Activated naive CD4-positive, alpha-beta T cell treated with anti-CD3 and anti-CD28 coated beads, Interleukin-2, amount 50 U/mL, for 24 hours (primary cell): Measurements from ENCODE around the gene PTPRR.
"Not testable (repeated sequence)": the region's sequence is repeated elsewhere in the genome, so short reads cannot be mapped to it uniquely, and the experiment has no call there.

Experiments used
- H3K27ac Mint-ChIP-seq: one replicate; pipeline ENCODE4 v1.8.0; 2021; ENCODE audit warnings: mild to moderate bottlenecking, mixed read lengths
- H3K27me3 Mint-ChIP-seq: one replicate; pipeline ENCODE4 v1.8.0; 2021; ENCODE audit warnings: mixed read lengths
- H3K36me3 Mint-ChIP-seq: one replicate; pipeline ENCODE4 v1.8.0; 2021; ENCODE audit warnings: mixed read lengths
- H3K4me1 Mint-ChIP-seq: one replicate; pipeline ENCODE4 v1.8.0; 2021; ENCODE audit warnings: mixed read lengths
- H3K4me3 Mint-ChIP-seq: one replicate; pipeline ENCODE4 v1.8.0; 2021; ENCODE audit warnings: mild to moderate bottlenecking, mixed read lengths
- H3K9me3 Mint-ChIP-seq: one replicate; pipeline ENCODE4 v1.8.0; 2021; ENCODE audit warnings: mixed read lengths

Gene PTPRR

GRCh38 chr12:70835948-70836347 lies 84.6 kb downstream of the PTPRR start:
- Mint-ChIP-seq H3K4me3 (no peak overlapping the region), H3K4me1 (no peaks in the 10 kb centered on the region), H3K9me3 (no peaks in the 10 kb centered on the region), H3K36me3 (no peaks in the 10 kb centered on the region), H3K27me3 (peaks cover 3% of the 10 kb centered on the region), H3K27ac (no peak overlapping the region)

- no peaks in the 10 kb centered on the region for H3K36me3 Mint-ChIP-seq
- H3K4me1 Mint-ChIP-seq, result no peaks in the 10 kb centered on the region
- no peaks in the 10 kb centered on the region for H3K9me3 Mint-ChIP-seq
- H3K27ac Mint-ChIP-seq, result no peak overlapping the region
- H3K4me3 Mint-ChIP-seq, result no peak overlapping the region
- peaks cover 2% of the 10 kb centered on the region for H3K27me3 Mint-ChIP-seq
Measured at GRCh38 chr12:70831543-70831942, 89.0 kb downstream of the PTPRR start.

- Mint-ChIP-seq H3K27me3 (peaks cover 2% of the 10 kb centered on the region), H3K36me3 (no peaks in the 10 kb centered on the region), H3K27ac (no peak overlapping the region), H3K4me1 (no peaks in the 10 kb centered on the region), H3K9me3 (no peaks in the 10 kb centered on the region), H3K4me3 (no peak overlapping the region)
Measured at GRCh38 chr12:70830221-70831061, 90.1 kb downstream of the PTPRR start.

GRCh38 chr12:70829070-70829469 lies 91.5 kb downstream of the PTPRR start:
- H3K9me3 Mint-ChIP-seq, result no peaks in the 10 kb centered on the region
- H3K27me3 Mint-ChIP-seq, result peaks cover 2% of the 10 kb centered on the region
- no peak overlapping the region for H3K4me3 Mint-ChIP-seq
- H3K27ac Mint-ChIP-seq, result no peak overlapping the region
- H3K36me3 Mint-ChIP-seq, result no peaks in the 10 kb centered on the region
- H3K4me1 Mint-ChIP-seq, result no peaks in the 10 kb centered on the region

GRCh38 chr12:70828351-70828750 lies 92.2 kb downstream of the PTPRR start:
- Mint-ChIP-seq H3K4me1 (no peaks in the 10 kb centered on the region), H3K36me3 (no peaks in the 10 kb centered on the region), H3K4me3 (no peak overlapping the region), H3K9me3 (no peaks in the 10 kb centered on the region), H3K27me3 (peaks cover 2% of the 10 kb centered on the region), H3K27ac (no peak overlapping the region)

- Mint-ChIP-seq H3K4me3 (no peak overlapping the region), H3K27ac (no peak overlapping the region), H3K9me3 (no peaks in the 10 kb centered on the region), H3K4me1 (no peaks in the 10 kb centered on the region), H3K27me3 (no peaks in the 10 kb centered on the region), H3K36me3 (no peaks in the 10 kb centered on the region)
Measured at GRCh38 chr12:70826156-70826555, 94.4 kb downstream of the PTPRR start.

- peaks cover 4% of the 10 kb centered on the region for H3K9me3 Mint-ChIP-seq
- H3K27me3 Mint-ChIP-seq, result no peaks in the 10 kb centered on the region
- no peak overlapping the region for H3K27ac Mint-ChIP-seq
- H3K4me1 Mint-ChIP-seq, result no peaks in the 10 kb centered on the region
- H3K4me3 Mint-ChIP-seq, result no peak overlapping the region
- no peaks in the 10 kb centered on the region for H3K36me3 Mint-ChIP-seq
Measured at GRCh38 chr12:70824511-70824910, 96.0 kb downstream of the PTPRR start.

- H3K27ac Mint-ChIP-seq, result no peak overlapping the region
- no peaks in the 10 kb centered on the region for H3K4me1 Mint-ChIP-seq
- H3K9me3 Mint-ChIP-seq, result peaks cover 4% of the 10 kb centered on the region
- no peaks in the 10 kb centered on the region for H3K27me3 Mint-ChIP-seq
- H3K36me3 Mint-ChIP-seq, result no peaks in the 10 kb centered on the region
- no peak overlapping the region for H3K4me3 Mint-ChIP-seq
Measured at GRCh38 chr12:70823182-70823976, 97.2 kb downstream of the PTPRR start.

GRCh38 chr12:70822412-70822811 lies 98.1 kb downstream of the PTPRR start:
- Mint-ChIP-seq H3K4me1 (no peaks in the 10 kb centered on the region), H3K9me3 (peaks cover 4% of the 10 kb centered on the region), H3K4me3 (no peak overlapping the region), H3K36me3 (no peaks in the 10 kb centered on the region), H3K27ac (no peak overlapping the region), H3K27me3 (no peaks in the 10 kb centered on the region)

GRCh38 chr12:70815971-70816391 lies 104.6 kb downstream of the PTPRR start:
- Mint-ChIP-seq H3K27me3 (no peaks in the 10 kb centered on the region), H3K4me1 (no peaks in the 10 kb centered on the region), H3K9me3 (peaks cover 12% of the 10 kb centered on the region), H3K4me3 (no peak overlapping the region), H3K27ac (no peak overlapping the region), H3K36me3 (no peaks in the 10 kb centered on the region)

GRCh38 chr12:70815056-70815455 lies 105.5 kb downstream of the PTPRR start:
- Mint-ChIP-seq H3K27me3 (no peaks in the 10 kb centered on the region), H3K36me3 (no peaks in the 10 kb centered on the region), H3K4me1 (no peaks in the 10 kb centered on the region), H3K27ac (no peak overlapping the region), H3K9me3 (peaks cover 8% of the 10 kb centered on the region), H3K4me3 (no peak overlapping the region)

- Mint-ChIP-seq H3K4me1 (no peaks in the 10 kb centered on the region), H3K9me3 (peaks cover 8% of the 10 kb centered on the region), H3K27me3 (no peaks in the 10 kb centered on the region), H3K4me3 (no peak overlapping the region), H3K27ac (no peak overlapping the region), H3K36me3 (no peaks in the 10 kb centered on the region)
Measured at GRCh38 chr12:70813559-70813958, 107.0 kb downstream of the PTPRR start.

GRCh38 chr12:70812136-70812535 lies 108.4 kb downstream of the PTPRR start:
- Mint-ChIP-seq H3K27ac (no peak overlapping the region), H3K27me3 (no peaks in the 10 kb centered on the region), H3K9me3 (peaks cover 8% of the 10 kb centered on the region), H3K4me3 (no peak overlapping the region), H3K4me1 (no peaks in the 10 kb centered on the region), H3K36me3 (no peaks in the 10 kb centered on the region)

GRCh38 chr12:70809887-70810286 lies 110.7 kb downstream of the PTPRR start:
- Mint-ChIP-seq H3K36me3 (no peaks in the 10 kb centered on the region), H3K9me3 (peaks cover 3% of the 10 kb centered on the region), H3K4me1 (no peaks in the 10 kb centered on the region), H3K27ac (no peak overlapping the region), H3K27me3 (peaks cover 2% of the 10 kb centered on the region), H3K4me3 (no peak overlapping the region)

GRCh38 chr12:70807993-70808392 lies 112.5 kb downstream of the PTPRR start:
- H3K27me3 Mint-ChIP-seq, H3K9me3 Mint-ChIP-seq, H3K4me3 Mint-ChIP-seq, H3K27ac Mint-ChIP-seq, H3K4me1 Mint-ChIP-seq, H3K36me3 Mint-ChIP-seq: not testable (repeated sequence)

GRCh38 chr12:70806827-70807226 lies 113.7 kb downstream of the PTPRR start:
- H3K4me3 Mint-ChIP-seq, result no peak overlapping the region
- H3K27ac Mint-ChIP-seq, result no peak overlapping the region
- no peaks in the 10 kb centered on the region for H3K9me3 Mint-ChIP-seq
- no peaks in the 10 kb centered on the region for H3K36me3 Mint-ChIP-seq
- H3K27me3 Mint-ChIP-seq, result peaks cover 2% of the 10 kb centered on the region
- H3K4me1 Mint-ChIP-seq, result no peaks in the 10 kb centered on the region
